ENCODE results near the gene SNRNP48. TPM values are rescaled to one million over a fixed set of nuclear protein-coding genes. Genes with fewer than 3 reads are reported as not detected.

SNRNP48 gene
- total RNA-seq, 2 experiments from 2014 or later = 16.5 to 19.7 TPM

- ChIA-PET POLR2A (no interaction called here), CTCF (no interaction called here)
- H3K27me3 Mint-ChIP-seq (ENCODE audit: low read depth) = peaks cover 8% of the 10 kb centered on the region
- ATAC-seq (no peak), DNase-seq (no peak)
- H3K4me1 Mint-ChIP-seq (ENCODE audit: low read depth) = no peaks in the 10 kb centered on the region
- H3K36me3 Mint-ChIP-seq (ENCODE audit: low read depth) = no peaks in the 10 kb centered on the region
- no peak overlapping the region for H3K27ac Mint-ChIP-seq
- H3K4me3 Mint-ChIP-seq = no peak overlapping the region
- H3K9me3 Mint-ChIP-seq (ENCODE audit: insufficient read depth) = no peaks in the 10 kb centered on the region
Observed at GRCh38 chr6:7637533-7637932, 47.5 kb downstream of the SNRNP48 start.

- Mint-ChIP-seq H3K36me3 (ENCODE audit: low read depth) (no peaks in the 10 kb centered on the region), H3K9me3 (ENCODE audit: insufficient read depth) (no peaks in the 10 kb centered on the region), H3K4me3 (no peak overlapping the region), H3K4me1 (ENCODE audit: low read depth) (no peaks in the 10 kb centered on the region), H3K27me3 (ENCODE audit: low read depth) (peaks cover 7% of the 10 kb centered on the region), H3K27ac (no peak overlapping the region)
- no peak for DNase-seq
- POLR2A ChIA-PET = no interaction called here
- ATAC-seq = no peak
- CTCF ChIA-PET = no interaction called here
Observed at GRCh38 chr6:7639427-7639826, 49.4 kb downstream of the SNRNP48 start.

- no peaks in the 10 kb centered on the region for H3K4me1 Mint-ChIP-seq (ENCODE audit: low read depth)
- H3K36me3 Mint-ChIP-seq (ENCODE audit: low read depth) = no peaks in the 10 kb centered on the region
- no peaks in the 10 kb centered on the region for H3K9me3 Mint-ChIP-seq (ENCODE audit: insufficient read depth)
- no peak for DNase-seq
- ChIA-PET POLR2A (no interaction called here), CTCF (no interaction called here)
- ATAC-seq = no peak
- no peak overlapping the region for H3K27ac Mint-ChIP-seq
- peaks cover 9% of the 10 kb centered on the region for H3K27me3 Mint-ChIP-seq (ENCODE audit: low read depth)
- H3K4me3 Mint-ChIP-seq = no peak overlapping the region
Observed at GRCh38 chr6:7640016-7640415, 50.0 kb downstream of the SNRNP48 start.

DNA sequence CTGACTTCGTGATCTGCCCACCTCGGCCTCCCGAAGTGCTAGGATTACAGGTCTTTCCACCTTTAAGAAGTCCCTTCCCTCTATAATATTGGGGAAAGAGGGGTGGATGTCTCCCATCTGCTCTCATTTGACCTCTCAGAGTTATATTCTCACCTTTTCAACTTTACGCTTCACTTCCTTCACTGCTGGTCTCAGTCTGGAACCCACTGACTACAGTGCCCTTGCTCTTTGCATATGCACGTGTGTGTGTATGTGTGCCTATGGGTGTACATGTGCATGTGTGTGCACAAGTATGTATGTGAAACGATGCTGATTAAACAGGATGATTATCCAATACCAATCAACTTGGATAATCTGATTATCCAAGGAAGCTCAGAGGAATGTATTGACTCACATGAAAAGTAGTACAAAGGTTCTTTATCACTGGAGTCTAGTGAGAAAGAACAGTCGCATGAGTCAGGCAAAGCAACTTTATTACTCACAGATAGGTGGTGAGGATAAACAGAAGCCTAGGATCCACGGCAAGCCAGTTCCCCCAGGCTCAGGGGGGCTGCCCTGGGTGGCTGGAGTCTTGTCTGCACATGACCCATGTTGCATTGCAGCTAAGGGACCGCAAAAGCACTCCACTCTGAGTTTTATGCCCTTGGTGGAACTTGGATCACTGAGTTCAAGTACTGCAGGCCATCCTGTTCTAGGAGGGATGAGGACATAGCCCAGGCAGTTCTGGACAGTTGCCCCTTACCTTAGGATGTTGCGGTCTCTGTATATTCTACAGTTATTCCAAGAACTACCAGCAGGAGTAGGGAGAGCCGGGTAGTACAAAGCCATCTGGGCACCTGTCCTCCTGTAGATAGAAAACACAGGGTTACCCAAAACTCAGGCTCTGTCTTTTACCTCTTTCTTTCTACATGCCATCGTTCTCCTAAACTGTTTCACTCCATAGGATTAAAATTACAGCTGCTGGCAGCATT, 50.9 kb downstream of the SNRNP48 start:
- POLR2A ChIA-PET = no interaction called here
- no peak overlapping the region for H3K4me3 Mint-ChIP-seq
- no peaks in the 10 kb centered on the region for H3K9me3 Mint-ChIP-seq (ENCODE audit: insufficient read depth)
- H3K27ac Mint-ChIP-seq = no peak overlapping the region
- no peak for DNase-seq
- peaks cover 9% of the 10 kb centered on the region for H3K27me3 Mint-ChIP-seq (ENCODE audit: low read depth)
- no peak for ATAC-seq
- H3K4me1 Mint-ChIP-seq (ENCODE audit: low read depth) = no peaks in the 10 kb centered on the region
- H3K36me3 Mint-ChIP-seq (ENCODE audit: low read depth) = no peaks in the 10 kb centered on the region
- CTCF ChIA-PET = no interaction called here

GRCh38 chr6:7642791-7643190, 52.8 kb downstream of the SNRNP48 start:
- H3K4me1 Mint-ChIP-seq (ENCODE audit: low read depth) = peaks cover 12% of the 10 kb centered on the region
- no peak overlapping the region for H3K27ac Mint-ChIP-seq
- no peak for ATAC-seq
- H3K9me3 Mint-ChIP-seq (ENCODE audit: insufficient read depth) = no peaks in the 10 kb centered on the region
- peaks cover 4% of the 10 kb centered on the region for H3K27me3 Mint-ChIP-seq (ENCODE audit: low read depth)
- H3K4me3 Mint-ChIP-seq = no peak overlapping the region
- H3K36me3 Mint-ChIP-seq (ENCODE audit: low read depth) = no peaks in the 10 kb centered on the region
- no peak for DNase-seq
- ChIA-PET CTCF (no interaction called here), POLR2A (no interaction called here)

DNA sequence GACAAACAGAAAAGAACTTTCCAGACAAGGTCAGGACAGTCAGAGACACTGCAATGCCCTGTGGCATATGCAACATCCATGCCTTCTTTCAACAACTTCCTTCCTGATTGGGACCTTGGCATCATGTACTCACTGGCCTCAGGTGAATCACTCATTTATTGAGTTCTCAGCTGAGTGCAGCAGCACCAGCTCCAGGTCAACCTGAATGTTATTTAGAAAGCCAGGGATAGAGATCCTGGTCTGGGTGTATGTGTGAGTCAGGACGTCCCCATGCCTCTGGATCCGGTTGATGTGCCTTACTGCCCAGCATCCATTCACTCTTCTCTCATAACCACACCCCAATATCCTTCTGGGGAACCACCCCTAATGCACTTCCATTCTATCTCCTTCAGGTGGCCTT, 54.4 kb downstream of the SNRNP48 start:
- no peaks in the 10 kb centered on the region for H3K9me3 Mint-ChIP-seq (ENCODE audit: insufficient read depth)
- H3K27me3 Mint-ChIP-seq (ENCODE audit: low read depth) = peaks cover 2% of the 10 kb centered on the region
- H3K4me1 Mint-ChIP-seq (ENCODE audit: low read depth) = peaks cover 16% of the 10 kb centered on the region
- ATAC-seq = no peak
- no peaks in the 10 kb centered on the region for H3K36me3 Mint-ChIP-seq (ENCODE audit: low read depth)
- DNase-seq = no peak
- ChIA-PET POLR2A (no interaction called here), CTCF (no interaction called here)
- H3K4me3 Mint-ChIP-seq = no peak overlapping the region
- H3K27ac Mint-ChIP-seq = no peak overlapping the region

DNA sequence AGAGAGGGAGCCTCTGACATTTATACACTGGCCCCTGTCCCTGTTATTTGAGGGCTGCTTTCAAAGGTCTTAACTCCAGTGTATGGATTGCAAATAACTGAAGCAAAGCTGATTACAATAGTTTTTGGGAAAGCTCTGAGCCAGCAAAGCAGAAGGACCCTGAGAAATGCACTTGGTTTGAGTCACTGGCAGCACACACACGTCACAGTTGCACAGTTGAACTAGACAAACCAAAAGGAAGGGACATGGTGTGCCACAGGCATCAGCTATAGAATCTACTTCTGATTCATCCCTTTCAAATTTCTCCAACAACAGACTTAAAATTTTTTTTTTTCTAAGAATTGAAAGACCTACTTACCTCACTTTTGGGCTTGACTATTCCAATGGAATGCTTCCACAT, 56.4 kb downstream of the SNRNP48 start:
- ATAC-seq = no peak
- ChIA-PET POLR2A (no interaction called here), CTCF (no interaction called here)
- no peak overlapping the region for H3K27ac Mint-ChIP-seq
- DNase-seq = no peak
- peaks cover 16% of the 10 kb centered on the region for H3K4me1 Mint-ChIP-seq (ENCODE audit: low read depth)
- no peak overlapping the region for H3K4me3 Mint-ChIP-seq
- H3K9me3 Mint-ChIP-seq (ENCODE audit: insufficient read depth) = no peaks in the 10 kb centered on the region
- H3K27me3 Mint-ChIP-seq (ENCODE audit: low read depth) = peaks cover 2% of the 10 kb centered on the region
- H3K36me3 Mint-ChIP-seq (ENCODE audit: low read depth) = no peaks in the 10 kb centered on the region

GRCh38 chr6:7647504-7647903, 57.5 kb downstream of the SNRNP48 start:
- ChIA-PET CTCF (no interaction called here), POLR2A (no interaction called here)
- ATAC-seq = peak; percentile 61
- H3K27me3 Mint-ChIP-seq (ENCODE audit: low read depth) = peaks cover 2% of the 10 kb centered on the region
- no peak overlapping the region for H3K4me3 Mint-ChIP-seq
- peaks cover 16% of the 10 kb centered on the region for H3K4me1 Mint-ChIP-seq (ENCODE audit: low read depth)
- DNase-seq = peak; percentile 21
- peak overlapping the region; percentile 31 for H3K27ac Mint-ChIP-seq
- no peaks in the 10 kb centered on the region for H3K36me3 Mint-ChIP-seq (ENCODE audit: low read depth)
- no peaks in the 10 kb centered on the region for H3K9me3 Mint-ChIP-seq (ENCODE audit: insufficient read depth)

DNA sequence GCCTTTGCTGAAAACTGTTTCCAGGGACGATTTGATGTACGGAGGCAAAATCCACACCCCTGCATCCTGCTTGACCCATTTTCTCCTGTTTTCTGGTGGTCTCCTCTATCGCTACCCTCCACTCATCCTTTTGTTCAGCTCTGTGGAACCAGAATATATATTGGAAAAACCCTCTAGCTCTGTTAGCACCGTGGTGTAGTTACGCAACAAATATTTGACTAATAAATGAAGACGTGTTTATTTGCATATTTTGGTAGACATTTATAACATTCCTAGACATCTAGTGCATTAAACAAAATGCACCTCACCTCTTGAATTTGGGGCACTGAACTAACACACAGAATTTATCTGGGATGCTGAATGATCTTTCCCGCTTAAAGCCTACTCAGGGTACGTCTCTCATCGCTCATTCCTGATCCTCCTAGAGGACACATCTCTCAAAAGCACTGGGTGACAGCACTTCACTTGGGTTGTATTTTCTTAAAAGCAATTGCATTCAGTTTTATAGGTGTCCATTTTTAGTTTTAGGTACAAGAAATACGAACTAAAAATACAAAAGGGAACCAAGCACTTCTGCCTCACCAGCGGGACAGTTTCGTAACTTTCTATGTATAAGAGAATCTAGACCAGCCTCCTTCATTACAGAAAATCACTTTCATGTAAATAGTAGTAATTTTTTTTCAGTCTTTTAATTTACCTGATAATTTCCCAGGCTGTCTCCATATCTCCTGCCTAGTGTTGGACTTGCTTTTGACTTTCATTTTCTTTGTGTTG, 59.2 kb downstream of the SNRNP48 start:
- H3K27me3 Mint-ChIP-seq (ENCODE audit: low read depth) = peaks cover 2% of the 10 kb centered on the region
- ChIA-PET POLR2A (no interaction called here), CTCF (no interaction called here)
- ATAC-seq = no peak
- no peak overlapping the region for H3K27ac Mint-ChIP-seq
- no peaks in the 10 kb centered on the region for H3K36me3 Mint-ChIP-seq (ENCODE audit: low read depth)
- peaks cover 16% of the 10 kb centered on the region for H3K4me1 Mint-ChIP-seq (ENCODE audit: low read depth)
- no peaks in the 10 kb centered on the region for H3K9me3 Mint-ChIP-seq (ENCODE audit: insufficient read depth)
- no peak overlapping the region for H3K4me3 Mint-ChIP-seq
- no peak for DNase-seq

- Mint-ChIP-seq H3K27ac (no peak overlapping the region), H3K27me3 (ENCODE audit: low read depth) (peaks cover 2% of the 10 kb centered on the region), H3K4me1 (ENCODE audit: low read depth) (peaks cover 16% of the 10 kb centered on the region), H3K9me3 (ENCODE audit: insufficient read depth) (no peaks in the 10 kb centered on the region), H3K4me3 (no peak overlapping the region), H3K36me3 (ENCODE audit: low read depth) (no peaks in the 10 kb centered on the region)
- no peak for DNase-seq
- ATAC-seq = no peak
- ChIA-PET POLR2A (interaction anchor here (0.9 kb wide), 1 partner anchor 18 kb away, joined by 3 read pairs; no protein-coding TSS in a partner anchor), CTCF (no interaction called here)
Observed at GRCh38 chr6:7650878-7651277, 60.9 kb downstream of the SNRNP48 start.

DNA sequence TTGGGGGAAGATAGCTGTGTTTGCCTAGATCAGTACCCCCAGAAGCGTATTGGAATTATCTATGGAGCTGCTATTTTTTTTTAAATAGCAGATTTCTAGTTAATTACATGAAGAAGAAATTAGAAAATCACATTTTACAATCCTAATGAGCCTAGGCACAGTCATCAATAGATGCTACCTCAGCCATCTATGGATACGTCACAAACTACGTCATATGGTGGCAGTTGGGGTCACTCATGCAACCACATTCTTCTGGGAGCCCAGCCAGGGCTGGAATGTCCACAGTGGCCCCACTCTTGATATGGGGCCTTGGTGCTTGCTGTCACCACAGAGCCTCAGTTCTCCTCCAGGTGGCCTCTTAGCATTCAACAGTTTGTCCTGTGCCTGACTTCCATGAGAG, 63.0 kb downstream of the SNRNP48 start:
- H3K27ac Mint-ChIP-seq = no peak overlapping the region
- H3K4me1 Mint-ChIP-seq (ENCODE audit: low read depth) = peaks cover 3% of the 10 kb centered on the region
- H3K27me3 Mint-ChIP-seq (ENCODE audit: low read depth) = peaks cover 2% of the 10 kb centered on the region
- ChIA-PET POLR2A (no interaction called here), CTCF (no interaction called here)
- H3K36me3 Mint-ChIP-seq (ENCODE audit: low read depth) = no peaks in the 10 kb centered on the region
- no peak overlapping the region for H3K4me3 Mint-ChIP-seq
- ATAC-seq (no peak), DNase-seq (no peak)
- no peaks in the 10 kb centered on the region for H3K9me3 Mint-ChIP-seq (ENCODE audit: insufficient read depth)

- H3K36me3 Mint-ChIP-seq (ENCODE audit: low read depth) = no peaks in the 10 kb centered on the region
- CTCF ChIA-PET = no interaction called here
- no peak overlapping the region for H3K4me3 Mint-ChIP-seq
- no peak overlapping the region for H3K27ac Mint-ChIP-seq
- peaks cover 2% of the 10 kb centered on the region for H3K27me3 Mint-ChIP-seq (ENCODE audit: low read depth)
- ATAC-seq (no peak), DNase-seq (no peak)
- peaks cover under 1% of the 10 kb centered on the region for H3K9me3 Mint-ChIP-seq (ENCODE audit: insufficient read depth)
- no peaks in the 10 kb centered on the region for H3K4me1 Mint-ChIP-seq (ENCODE audit: low read depth)
- POLR2A ChIA-PET = interaction anchor here (0.6 kb wide), 1 partner anchor 918 kb away, joined by 3 read pairs; no protein-coding TSS in a partner anchor
Observed at GRCh38 chr6:7656355-7656754, 66.4 kb downstream of the SNRNP48 start.

Data from activated CD8-positive, alpha-beta T cell treated with anti-CD3 and anti-CD28 coated beads, Interleukin-2, amount 10 ng/mL, durations not matched to agents 7 days and 5 days (primary cell).